Thyroid gland (tissue), 4 donors: ENCODE data around the gene ARL10.

Experiments
- POLR2A ChIP-seq, 2 donors: fragments of 450-650 bp; IDR thresholded peaks; one replicate each; pipeline ENCODE4 v1.6.1; 2017; ENCODE audit warnings: antibody characterized with exemption in 2 of 2, mild to moderate bottlenecking in 2 of 2, moderate library complexity in 1 of 2
- TF ChIP-seq, protein P1 (sequence below), 6 experiments: fragments of 200-600 bp in 3 of 6; fragments of 450-650 bp in 3 of 6; sonication (generic) in 3 of 6; IDR thresholded peaks; one replicate each; pipeline ENCODE4 v1.5.1; 2016 to 2019; ENCODE audit warnings: antibody characterized with exemption in 6 of 6, mild to moderate bottlenecking in 2 of 6, inconsistent platforms in 1 of 6, moderate library complexity in 1 of 6

- TF ChIP-seq, protein P1, sequence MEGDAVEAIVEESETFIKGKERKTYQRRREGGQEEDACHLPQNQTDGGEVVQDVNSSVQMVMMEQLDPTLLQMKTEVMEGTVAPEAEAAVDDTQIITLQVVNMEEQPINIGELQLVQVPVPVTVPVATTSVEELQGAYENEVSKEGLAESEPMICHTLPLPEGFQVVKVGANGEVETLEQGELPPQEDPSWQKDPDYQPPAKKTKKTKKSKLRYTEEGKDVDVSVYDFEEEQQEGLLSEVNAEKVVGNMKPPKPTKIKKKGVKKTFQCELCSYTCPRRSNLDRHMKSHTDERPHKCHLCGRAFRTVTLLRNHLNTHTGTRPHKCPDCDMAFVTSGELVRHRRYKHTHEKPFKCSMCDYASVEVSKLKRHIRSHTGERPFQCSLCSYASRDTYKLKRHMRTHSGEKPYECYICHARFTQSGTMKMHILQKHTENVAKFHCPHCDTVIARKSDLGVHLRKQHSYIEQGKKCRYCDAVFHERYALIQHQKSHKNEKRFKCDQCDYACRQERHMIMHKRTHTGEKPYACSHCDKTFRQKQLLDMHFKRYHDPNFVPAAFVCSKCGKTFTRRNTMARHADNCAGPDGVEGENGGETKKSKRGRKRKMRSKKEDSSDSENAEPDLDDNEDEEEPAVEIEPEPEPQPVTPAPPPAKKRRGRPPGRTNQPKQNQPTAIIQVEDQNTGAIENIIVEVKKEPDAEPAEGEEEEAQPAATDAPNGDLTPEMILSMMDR (IDR thresholded peaks at IDR 0.05), result no peak
- no peak for TF ChIP-seq POLR2A (IDR thresholded peaks at IDR 0.05)
Measured at GRCh38 chr5:176413709-176414191, 48.5 kb downstream of the ARL10 start.
